ENCODE measurements around the gene COX5B. TPM values are rescaled to one million over a fixed set of nuclear protein-coding genes. Genes with fewer than 3 reads are reported as not detected.

COX5B gene
- total and polyA plus RNA-seq, 8 donors, result 112 to 173 (median 126) TPM

Other genes with a start within 250 kb of the COX5B start
- gene ANKRD36B, start 56.2 kb upstream of the COX5B start, total RNA-seq, result 10 to 100 TPM; 15.9 to 16.6 TPM
- gene ANKRD36B, start 56.2 kb upstream of the COX5B start, polyA plus RNA-seq (ENCODE audit: insufficient read length in 6 of 6), result 10 to 100 TPM; 27.6 to 69.9 (median 51.4) TPM
- 10 to 100 TPM; 58.0 to 67.2 TPM for gene ACTR1B, start 18.0 kb downstream of the COX5B start, total RNA-seq
- 10 to 100 TPM; 43.1 to 57.1 (median 49.2) TPM for gene ACTR1B, start 18.0 kb downstream of the COX5B start, polyA plus RNA-seq (ENCODE audit: insufficient read length in 6 of 6)
- 1 to 10 TPM; 7.6 to 8.9 TPM for gene C2orf92, start 23.7 kb downstream of the COX5B start, total RNA-seq
- 10 to 100 TPM; 17.7 to 30.9 (median 26.5) TPM for gene C2orf92, start 23.7 kb downstream of the COX5B start, polyA plus RNA-seq (ENCODE audit: insufficient read length in 6 of 6)
- gene ZAP70, start 67.5 kb downstream of the COX5B start, total RNA-seq, result 1 to 10 TPM; 5.6 to 8.3 TPM
- gene ZAP70, start 67.5 kb downstream of the COX5B start, polyA plus RNA-seq (ENCODE audit: insufficient read length in 6 of 6), result 1 to 10 TPM; 1.4 to 2.8 (median 1.9) TPM

All from left lung (tissue), 8 donors.